Duodenal mucosa (tissue), 2 donors: ENCODE measurements around the gene LIPN.
"Not testable (repeated sequence)": the region's sequence is repeated elsewhere in the genome, so short reads cannot be mapped to it uniquely, and the experiment has no call there.

Experiments used
- H3K27ac ChIP-seq: one replicate; pipeline ENCODE4 v1.7.0; 2013; ENCODE audit warnings: low read depth, low read length
- H3K27me3 ChIP-seq, 2 donors: one replicate each; pipeline ENCODE4 v1.7.0; 2013; ENCODE audit warnings: low read length in 2 of 2, control low read depth in 1 of 2; ENCODE audit not compliant: insufficient read depth in 2 of 2, control insufficient read depth in 1 of 2
- H3K36me3 ChIP-seq, 2 donors: one replicate each; pipeline ENCODE4 v1.7.0; 2013; ENCODE audit warnings: low read length in 2 of 2, control low read depth in 1 of 2; ENCODE audit not compliant: insufficient read depth in 2 of 2, control insufficient read depth in 1 of 2
- H3K4me1 ChIP-seq, 2 donors: one replicate each; pipeline ENCODE4 v1.7.0; 2013; ENCODE audit warnings: low read length in 2 of 2, control low read depth in 1 of 2; ENCODE audit not compliant: insufficient read depth in 2 of 2, control insufficient read depth in 1 of 2
- H3K4me3 ChIP-seq, 2 donors: one replicate each; pipeline ENCODE4 v1.7.0; 2013; ENCODE audit warnings: low read length in 2 of 2, low read depth in 1 of 2
- H3K9ac ChIP-seq, 2 donors: one replicate each; pipeline ENCODE4 v1.7.0; 2013; ENCODE audit warnings: low read length in 2 of 2, low read depth in 1 of 2
- H3K9me3 ChIP-seq, 2 donors: one replicate each; pipeline ENCODE4 v1.7.0; 2013; ENCODE audit warnings: low read length in 2 of 2, control low read depth in 1 of 2; ENCODE audit not compliant: control insufficient read depth in 1 of 2

The LIPN gene, protein sequence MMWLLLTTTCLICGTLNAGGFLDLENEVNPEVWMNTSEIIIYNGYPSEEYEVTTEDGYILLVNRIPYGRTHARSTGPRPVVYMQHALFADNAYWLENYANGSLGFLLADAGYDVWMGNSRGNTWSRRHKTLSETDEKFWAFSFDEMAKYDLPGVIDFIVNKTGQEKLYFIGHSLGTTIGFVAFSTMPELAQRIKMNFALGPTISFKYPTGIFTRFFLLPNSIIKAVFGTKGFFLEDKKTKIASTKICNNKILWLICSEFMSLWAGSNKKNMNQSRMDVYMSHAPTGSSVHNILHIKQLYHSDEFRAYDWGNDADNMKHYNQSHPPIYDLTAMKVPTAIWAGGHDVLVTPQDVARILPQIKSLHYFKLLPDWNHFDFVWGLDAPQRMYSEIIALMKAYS

GRCh38 chr10:88759366-88760101 is at the start of gene LIPN:
TSS of gene LIPN (plus strand) at chr10:88760020. CDS start at chr10:88761406, 1,386 bp downstream.
- no peak within 1 kb of the TSS for H3K9ac ChIP-seq
- no peak within 1 kb of the TSS for H3K27ac ChIP-seq
- H3K4me1 ChIP-seq = no peaks in the 10 kb centered on the region
- H3K27me3 ChIP-seq = no peaks in the 10 kb centered on the region
- no peaks in the 10 kb centered on the region for H3K36me3 ChIP-seq
- no peak within 1 kb of the TSS for H3K4me3 ChIP-seq
- H3K9me3 ChIP-seq = no peaks in the 10 kb centered on the region

- Histone ChIP-seq H3K9ac (no peak overlapping the region), H3K27me3 (no peaks in the 10 kb centered on the region), H3K36me3 (no peaks in the 10 kb centered on the region), H3K9me3 (no peaks in the 10 kb centered on the region), H3K27ac (no peak overlapping the region), H3K4me3 (no peak overlapping the region), H3K4me1 (no peaks in the 10 kb centered on the region)
Measured at GRCh38 chr10:88715517-88715916, 44.3 kb upstream of the LIPN start.

GRCh38 chr10:88721392-88721791 is 38.4 kb upstream of the LIPN start:
- Histone ChIP-seq H3K9ac (no peak overlapping the region), H3K27ac (no peak overlapping the region), H3K9me3 (no peaks in the 10 kb centered on the region), H3K36me3 (no peaks in the 10 kb centered on the region), H3K4me3 (no peak overlapping the region), H3K27me3 (no peaks in the 10 kb centered on the region), H3K4me1 (no peaks in the 10 kb centered on the region)

DNA sequence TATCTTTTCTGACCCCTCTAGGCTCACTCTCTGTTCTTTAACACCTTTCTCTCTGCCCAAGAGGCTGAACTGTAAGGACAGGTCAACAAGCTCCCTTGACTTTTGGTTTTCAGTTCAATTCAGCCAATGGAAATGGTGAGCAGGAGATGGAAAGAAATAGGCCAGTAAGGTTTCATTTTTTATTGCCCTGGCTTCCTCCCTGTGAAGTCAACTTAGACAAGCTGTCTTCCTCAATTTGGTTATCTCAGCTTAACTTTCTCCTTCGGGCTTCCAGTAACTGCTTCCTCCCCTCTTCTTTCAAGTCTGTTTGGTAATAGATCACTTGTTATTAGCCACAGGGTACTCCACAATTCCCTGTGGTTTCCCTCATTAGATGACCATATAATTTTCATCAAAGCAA is 34.0 kb upstream of the LIPN start:
- Histone ChIP-seq H3K9ac (no peak overlapping the region), H3K4me3 (no peak overlapping the region), H3K9me3 (no peaks in the 10 kb centered on the region), H3K27ac (no peak overlapping the region), H3K36me3 (no peaks in the 10 kb centered on the region), H3K27me3 (no peaks in the 10 kb centered on the region), H3K4me1 (no peaks in the 10 kb centered on the region)

GRCh38 chr10:88728107-88728763 is 31.6 kb upstream of the LIPN start:
- no peaks in the 10 kb centered on the region for H3K9me3 ChIP-seq
- no peak overlapping the region for H3K4me3 ChIP-seq
- H3K27me3 ChIP-seq = no peaks in the 10 kb centered on the region
- no peak overlapping the region for H3K27ac ChIP-seq
- no peak overlapping the region for H3K9ac ChIP-seq
- no peaks in the 10 kb centered on the region for H3K36me3 ChIP-seq
- peaks cover 0 to 6% of the 10 kb centered on the region in 2 donors for H3K4me1 ChIP-seq

GRCh38 chr10:88730864-88731263 is 29.0 kb upstream of the LIPN start:
- Histone ChIP-seq H3K4me3 (peak overlapping the region in 1 of 2 donors; percentile 42), H3K27me3 (no peaks in the 10 kb centered on the region), H3K9me3 (no peaks in the 10 kb centered on the region), H3K9ac (no peak overlapping the region), H3K4me1 (peaks cover 0 to 6% of the 10 kb centered on the region in 2 donors), H3K27ac (no peak overlapping the region), H3K36me3 (no peaks in the 10 kb centered on the region)

DNA sequence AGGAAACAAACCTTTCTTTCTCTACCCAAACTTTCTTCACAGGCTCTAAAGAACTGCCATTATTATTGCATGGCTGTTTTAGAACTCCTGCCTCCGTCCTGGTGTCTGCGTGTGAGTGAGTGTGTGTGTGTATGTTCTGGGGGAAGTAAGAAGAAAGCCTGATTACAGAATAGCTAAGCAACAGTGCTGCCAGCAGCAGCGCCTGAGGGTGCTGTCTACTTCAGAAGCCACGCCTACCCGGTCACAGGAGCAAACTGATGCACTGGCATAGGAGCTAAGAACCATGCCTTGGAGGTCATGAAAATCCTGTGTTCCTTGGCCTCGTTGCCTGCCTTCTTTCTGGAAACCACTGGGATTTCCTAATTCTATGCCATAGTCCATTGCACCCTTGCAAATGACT is 28.5 kb upstream of the LIPN start:
- H3K4me1 ChIP-seq = peaks cover 0 to 6% of the 10 kb centered on the region in 2 donors
- peak overlapping the region in 1 of 2 donors; percentile 42 for H3K4me3 ChIP-seq
- H3K9ac ChIP-seq = no peak overlapping the region

GRCh38 chr10:88733215-88733614 is 26.6 kb upstream of the LIPN start:
- Histone ChIP-seq H3K27ac (no peak overlapping the region), H3K9me3 (no peaks in the 10 kb centered on the region), H3K36me3 (no peaks in the 10 kb centered on the region), H3K4me3 (no peak overlapping the region), H3K9ac (no peak overlapping the region), H3K4me1 (peaks cover 0 to 6% of the 10 kb centered on the region in 2 donors), H3K27me3 (no peaks in the 10 kb centered on the region)

More for the DNA sequence above, 28.5 kb upstream of the LIPN start:
- Histone ChIP-seq H3K9me3 (no peaks in the 10 kb centered on the region), H3K27ac (no peak overlapping the region), H3K36me3 (no peaks in the 10 kb centered on the region), H3K27me3 (no peaks in the 10 kb centered on the region)

DNA sequence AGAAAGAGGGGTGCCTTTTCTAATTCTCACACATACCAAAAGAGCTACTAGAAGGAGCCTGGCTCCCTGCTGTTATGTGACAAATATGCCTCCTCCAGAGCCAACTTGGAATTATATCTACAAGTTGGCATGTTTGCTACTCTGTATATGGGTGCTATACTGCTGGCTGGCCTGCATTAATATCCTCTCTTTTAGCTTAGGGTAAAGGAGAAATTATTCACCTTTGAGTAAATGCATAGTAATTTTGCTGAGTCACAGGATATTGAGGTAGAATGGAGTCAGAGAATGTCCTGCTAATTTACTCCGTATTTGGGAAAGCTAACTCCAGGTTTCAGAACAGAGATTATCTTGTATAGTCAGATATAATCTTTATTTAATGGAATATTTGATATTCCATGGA is 24.2 kb upstream of the LIPN start:
- no peak overlapping the region for H3K4me3 ChIP-seq
- no peaks in the 10 kb centered on the region for H3K36me3 ChIP-seq
- H3K9me3 ChIP-seq = no peaks in the 10 kb centered on the region
- peaks cover 0 to 6% of the 10 kb centered on the region in 2 donors for H3K4me1 ChIP-seq
- H3K27ac ChIP-seq = no peak overlapping the region
- no peaks in the 10 kb centered on the region for H3K27me3 ChIP-seq
- no peak overlapping the region for H3K9ac ChIP-seq

GRCh38 chr10:88741921-88742320 is 17.9 kb upstream of the LIPN start:
- not testable (repeated sequence) for H3K4me1 ChIP-seq

More at GRCh38 chr10:88741921-88742320, 17.9 kb upstream of the LIPN start:
- not testable (repeated sequence) for H3K27me3 ChIP-seq, H3K36me3 ChIP-seq, H3K9me3 ChIP-seq, H3K27ac ChIP-seq, H3K4me3 ChIP-seq, H3K9ac ChIP-seq
